PC-9 (cell line): ENCODE results near the gene GALNT14.

Source experiments
- EZH2 ChIP-seq: fragments of 200-600 bp; sonication (generic); IDR thresholded peaks from 2 replicates; pipeline ENCODE4 v1.8.0; 2017; ENCODE audit warnings: antibody characterized with exemption, low read depth
- TF ChIP-seq, protein P1 (sequence below): fragments of 200-600 bp; sonication (generic); conservative IDR thresholded peaks from 2 replicates; pipeline ENCODE4 v1.6.1; 2017; ENCODE audit warnings: mixed run types, antibody characterized with exemption, mild to moderate bottlenecking, moderate library complexity

DNA sequence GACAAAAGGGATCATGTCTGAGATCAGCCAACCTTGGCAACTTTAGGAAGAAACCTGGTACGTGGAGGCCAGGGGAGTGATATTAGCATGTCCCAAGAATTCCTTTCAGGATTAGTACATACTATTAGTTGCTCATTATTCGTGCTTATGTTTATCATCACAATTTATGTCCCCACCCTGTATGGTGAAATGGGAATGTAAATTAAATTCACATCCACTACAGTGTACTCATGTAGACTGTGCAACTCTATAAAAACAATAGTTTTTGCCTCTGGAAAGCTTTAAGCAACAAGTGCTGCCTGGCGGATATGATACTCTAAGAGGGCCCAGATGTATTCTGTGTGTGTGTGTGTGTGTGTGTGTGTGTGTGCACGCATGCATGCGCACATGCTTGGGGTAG is 110.7 kb downstream of the GALNT14 start:
- TF ChIP-seq, protein P1, sequence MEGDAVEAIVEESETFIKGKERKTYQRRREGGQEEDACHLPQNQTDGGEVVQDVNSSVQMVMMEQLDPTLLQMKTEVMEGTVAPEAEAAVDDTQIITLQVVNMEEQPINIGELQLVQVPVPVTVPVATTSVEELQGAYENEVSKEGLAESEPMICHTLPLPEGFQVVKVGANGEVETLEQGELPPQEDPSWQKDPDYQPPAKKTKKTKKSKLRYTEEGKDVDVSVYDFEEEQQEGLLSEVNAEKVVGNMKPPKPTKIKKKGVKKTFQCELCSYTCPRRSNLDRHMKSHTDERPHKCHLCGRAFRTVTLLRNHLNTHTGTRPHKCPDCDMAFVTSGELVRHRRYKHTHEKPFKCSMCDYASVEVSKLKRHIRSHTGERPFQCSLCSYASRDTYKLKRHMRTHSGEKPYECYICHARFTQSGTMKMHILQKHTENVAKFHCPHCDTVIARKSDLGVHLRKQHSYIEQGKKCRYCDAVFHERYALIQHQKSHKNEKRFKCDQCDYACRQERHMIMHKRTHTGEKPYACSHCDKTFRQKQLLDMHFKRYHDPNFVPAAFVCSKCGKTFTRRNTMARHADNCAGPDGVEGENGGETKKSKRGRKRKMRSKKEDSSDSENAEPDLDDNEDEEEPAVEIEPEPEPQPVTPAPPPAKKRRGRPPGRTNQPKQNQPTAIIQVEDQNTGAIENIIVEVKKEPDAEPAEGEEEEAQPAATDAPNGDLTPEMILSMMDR = no peak
- TF ChIP-seq EZH2 = no peak
